GM23338 (cell line): ENCODE data around the gene PPM1L. TPM values are rescaled to one million over a fixed set of nuclear protein-coding genes. Genes with fewer than 3 reads are reported as not detected.

Experiments
- ATAC-seq: fragments of 200-7000 bp; cut with Tn5 transposase; 3 replicates; pipeline ENCODE4 v1.9.1; 2020
- DNase-seq: peaks from one replicate; pipeline ENCODE4 v3.0.0-alpha.2; 2015; ENCODE audit warnings: low spot score
- H2AFZ ChIP-seq: fragments of 200-600 bp; sonication (generic); 2 replicates; pipeline ENCODE4 v1.8.0; 2016; ENCODE audit warnings: antibody characterized with exemption, mild to moderate bottlenecking, moderate library complexity
- H3F3A ChIP-seq: fragments of 200-600 bp; sonication (generic); replicated peaks from 2 replicates; pipeline ENCODE4 v1.8.0; 2017; ENCODE audit warnings: antibody characterized with exemption, mixed run types, low read depth
- H3K27ac ChIP-seq: fragments of 200-600 bp; sonication (generic); 2 replicates; pipeline ENCODE4 v1.6.1; 2016; ENCODE audit warnings: low read depth
- H3K27me3 ChIP-seq: fragments of 200-600 bp; sonication (generic); 2 replicates; pipeline ENCODE4 v1.8.0; 2016; ENCODE audit warnings: mild to moderate bottlenecking, mixed run types, moderate library complexity; ENCODE audit not compliant: insufficient read depth
- H3K36me3 ChIP-seq: fragments of 200-600 bp; sonication (generic); 2 replicates; pipeline ENCODE4 v1.8.0; 2016; ENCODE audit warnings: mild to moderate bottlenecking; ENCODE audit not compliant: insufficient read depth
- H3K4me1 ChIP-seq: fragments of 200-600 bp; sonication (generic); 2 replicates; pipeline ENCODE4 v1.8.0; 2016; ENCODE audit warnings: mild to moderate bottlenecking, moderate library complexity; ENCODE audit not compliant: insufficient read depth
- H3K4me2 ChIP-seq: fragments of 200-600 bp; sonication (generic); 2 replicates; pipeline ENCODE4 v1.7.1; 2017; ENCODE audit warnings: mixed run types
- H3K4me3 ChIP-seq: fragments of 200-600 bp; sonication (generic); 2 replicates; pipeline ENCODE4 v1.6.1; 2016; ENCODE audit warnings: mixed run types
- H3K79me2 ChIP-seq: fragments of 200-600 bp; sonication (generic); replicated peaks from 2 replicates; pipeline ENCODE4 v1.8.0; 2017; ENCODE audit warnings: mild to moderate bottlenecking; ENCODE audit not compliant: insufficient read depth
- H3K9me2 ChIP-seq: fragments of 200-600 bp; sonication (generic); 2 replicates; pipeline ENCODE4 v1.8.0; 2017; ENCODE audit not compliant: insufficient read depth
- H4K20me1 ChIP-seq: fragments of 200-600 bp; sonication (generic); replicated peaks from 2 replicates; pipeline ENCODE4 v1.8.0; 2017; ENCODE audit warnings: mild to moderate bottlenecking; ENCODE audit not compliant: insufficient read depth
- H3K27ac Mint-ChIP-seq: 2 replicates; pipeline ENCODE4 v1.8.0; 2020; ENCODE audit warnings: inconsistent platforms, mild to moderate bottlenecking, moderate library complexity, mixed read lengths
- H3K27me3 Mint-ChIP-seq: 3 replicates; pipeline ENCODE4 v1.8.0; 2022; ENCODE audit warnings: low read depth, mild to moderate bottlenecking, moderate library complexity, mixed read lengths, inconsistent platforms; ENCODE audit not compliant: insufficient read depth, poor library complexity
- H3K36me3 Mint-ChIP-seq: 3 replicates; pipeline ENCODE4 v1.8.0; 2021; ENCODE audit warnings: low read depth, mild to moderate bottlenecking, inconsistent platforms, moderate library complexity, mixed read lengths
- H3K4me1 Mint-ChIP-seq: 3 replicates; pipeline ENCODE4 v1.8.0; 2020; ENCODE audit warnings: mild to moderate bottlenecking, inconsistent platforms, mixed read lengths
- H3K4me3 Mint-ChIP-seq: 3 replicates; pipeline ENCODE4 v1.8.0; 2021; ENCODE audit warnings: moderate library complexity, mild to moderate bottlenecking, inconsistent platforms, mixed read lengths
- H3K9me3 Mint-ChIP-seq: 3 replicates; pipeline ENCODE4 v1.8.0; 2020; ENCODE audit warnings: moderate library complexity, mild to moderate bottlenecking, inconsistent platforms, mixed read lengths
- CREB1 ChIP-seq: fragments of 250-450 bp; sonication (Bioruptor Pico); IDR thresholded peaks from 2 replicates; pipeline ENCODE4 v1.5.0; 2020; ENCODE audit warnings: low read depth, mild to moderate bottlenecking, moderate library complexity
- CTCF ChIP-seq, 2 experiments: fragments of 200-600 bp in 1 of 2; sonication (generic) in 1 of 2; conservative IDR thresholded peaks; 2 replicates each; pipeline versions ENCODE4 v1.5.1 to v1.6.1; 2016 to 2017; ENCODE audit warnings: antibody characterized with exemption in 2 of 2, low read depth in 2 of 2, mild to moderate bottlenecking in 2 of 2, moderate library complexity in 1 of 2
- EZH2 ChIP-seq: fragments of 200-600 bp; sonication (generic); IDR thresholded peaks from one replicate; pipeline ENCODE4 v1.8.0; 2017; ENCODE audit warnings: antibody characterized with exemption, mild to moderate bottlenecking, low read depth; ENCODE audit not compliant: unreplicated experiment
- EZH2phosphoT487 ChIP-seq: fragments of 200-600 bp; sonication (generic); IDR thresholded peaks from one replicate; pipeline ENCODE4 v1.8.1; 2018; ENCODE audit warnings: antibody characterized with exemption; ENCODE audit not compliant: unreplicated experiment
- JUNB ChIP-seq: IDR thresholded peaks from one replicate; pipeline ENCODE4 v1.6.1; 2016; ENCODE audit warnings: antibody characterized with exemption; ENCODE audit not compliant: unreplicated experiment
- NANOG ChIP-seq: IDR thresholded peaks from 2 replicates; pipeline ENCODE4 v1.6.1; 2016; ENCODE audit warnings: antibody characterized with exemption, borderline replicate concordance
- POLR2AphosphoS5 ChIP-seq: IDR thresholded peaks from 2 replicates; pipeline ENCODE4 v1.6.1; 2016; ENCODE audit warnings: antibody characterized with exemption, low read depth
- REST ChIP-seq: IDR thresholded peaks from one replicate; pipeline ENCODE4 v1.6.1; 2018; ENCODE audit warnings: antibody characterized with exemption; ENCODE audit not compliant: unreplicated experiment
- STAT1 ChIP-seq: IDR thresholded peaks from one replicate; pipeline ENCODE4 v1.6.1; 2016; ENCODE audit warnings: antibody characterized with exemption; ENCODE audit not compliant: unreplicated experiment
- ZNF114 ChIP-seq: fragments of 250-450 bp; sonication (Bioruptor Pico); IDR thresholded peaks from 2 replicates; pipeline ENCODE4 v1.5.0; 2020; ENCODE audit warnings: mild to moderate bottlenecking, moderate library complexity
- ZNF331 ChIP-seq: fragments of 250-450 bp; sonication (Bioruptor Pico); IDR thresholded peaks from 2 replicates; pipeline ENCODE4 v1.5.0; 2020; ENCODE audit warnings: low read depth, mild to moderate bottlenecking, moderate library complexity
- ZNF462 ChIP-seq: fragments of 250-450 bp; sonication (Bioruptor Pico); IDR thresholded peaks from 2 replicates; pipeline ENCODE4 v1.5.0; 2020; ENCODE audit warnings: mild to moderate bottlenecking, moderate library complexity
- polyA plus RNA-seq: library from polyadenylated mRNA; unstranded; fragments of >200 nt; fragmentation: Nextera tagmentation; extraction: Ambion mirVana; gene quantifications from 2 replicates; pipeline ENCODE4 v1.2.1, GENCODE V29; 2016
- total RNA-seq: library from RNA; depleted of rRNA; stranded (reverse); fragments of >200 nt; shearing (Covaris generic); gene quantifications from 2 replicates; pipeline ENCODE4 v1.2.3, GENCODE V29; 2014
- TF ChIP-seq, protein P1 (sequence below): IDR thresholded peaks from 2 replicates; pipeline ENCODE4 v1.6.1; 2016; ENCODE audit warnings: antibody characterized with exemption

Gene PPM1L
- total and polyA plus RNA-seq, 2 experiments from 2014 or later = 3.9 to 26.4 TPM

- DNase-seq = no peak
- H3K27ac ChIP-seq = no peak overlapping the region
Observed at GRCh38 chr3:161043336-161044035, 287.5 kb downstream of the PPM1L start.

More at GRCh38 chr3:161043336-161044035, 287.5 kb downstream of the PPM1L start:
- H3K9me2 ChIP-seq = peaks cover 5% of the 10 kb centered on the region; the same call in 1 of the 2 replicates
- H3K4me2 ChIP-seq = no peak overlapping the region
- peaks cover 8% of the 10 kb centered on the region; the same call in 1 of the 2 replicates for H3K4me1 ChIP-seq
- TF ChIP-seq ZNF462 (CRISPR knock-in tag) = no peak
- no peak for TF ChIP-seq EZH2phosphoT487
- no peak for TF ChIP-seq NANOG
- no peak for TF ChIP-seq POLR2AphosphoS5
- no peak for TF ChIP-seq ZNF114
- TF ChIP-seq CREB1 = no peak
- no peak for TF ChIP-seq EZH2
- TF ChIP-seq STAT1 = no peak
- TF ChIP-seq REST = no peak
- TF ChIP-seq ZNF331 = no peak
- TF ChIP-seq, protein P1, sequence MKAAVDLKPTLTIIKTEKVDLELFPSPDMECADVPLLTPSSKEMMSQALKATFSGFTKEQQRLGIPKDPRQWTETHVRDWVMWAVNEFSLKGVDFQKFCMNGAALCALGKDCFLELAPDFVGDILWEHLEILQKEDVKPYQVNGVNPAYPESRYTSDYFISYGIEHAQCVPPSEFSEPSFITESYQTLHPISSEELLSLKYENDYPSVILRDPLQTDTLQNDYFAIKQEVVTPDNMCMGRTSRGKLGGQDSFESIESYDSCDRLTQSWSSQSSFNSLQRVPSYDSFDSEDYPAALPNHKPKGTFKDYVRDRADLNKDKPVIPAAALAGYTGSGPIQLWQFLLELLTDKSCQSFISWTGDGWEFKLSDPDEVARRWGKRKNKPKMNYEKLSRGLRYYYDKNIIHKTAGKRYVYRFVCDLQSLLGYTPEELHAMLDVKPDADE = no peak
- TF ChIP-seq CTCF (conservative IDR thresholded peaks at IDR 0.05; ENCODE audit: low read depth in 2 of 2) = no peak
- no peak for TF ChIP-seq JUNB
- Mint-ChIP-seq H3K4me3 (no peak overlapping the region), H3K4me1 (peaks cover 13% of the 10 kb centered on the region; the same call in 2 of the 3 replicates), H3K27ac (no peak overlapping the region), H3K9me3 (peaks cover 16% of the 10 kb centered on the region; the same call in 2 of the 3 replicates), H3K36me3 (peaks cover 19% of the 10 kb centered on the region; the same call in 2 of the 3 replicates), H3K27me3 (peaks cover 7% of the 10 kb centered on the region)
- ATAC-seq = no peak
- H2AFZ ChIP-seq = no peak overlapping the region
- H3K36me3 ChIP-seq = no peaks in the 10 kb centered on the region
- H3F3A ChIP-seq = no peaks in the 10 kb centered on the region
- H3K27me3 ChIP-seq = no peaks in the 10 kb centered on the region
- H3K79me2 ChIP-seq = no peaks in the 10 kb centered on the region
- no peaks in the 10 kb centered on the region for H4K20me1 ChIP-seq
- no peak overlapping the region for H3K4me3 ChIP-seq
